Common myeloid progenitor, CD34-positive (primary cell): ENCODE measurements around the gene APOE.
"Not testable (repeated sequence)": the region's sequence is repeated elsewhere in the genome, so short reads cannot be mapped to it uniquely, and the experiment has no call there.

Source experiments
- CTCF ChIA-PET: fragments of 350-600 bp; sonication (Branson Sonifier 250); formaldehyde crosslinking; loops from one replicate; lab custom pipeline; 2021; ENCODE audit warnings: antibody characterized with exemption; lab: Charles Lee
- POLR2A ChIA-PET: fragments of 350-600 bp; sonication (Branson Sonifier 250); formaldehyde crosslinking; loops from one replicate; lab custom pipeline; 2021; ENCODE audit warnings: antibody characterized with exemption; lab: Charles Lee
- DNase-seq, 3 donors: peaks; one replicate each; pipeline versions ENCODE4 v3.0.0 to v3.0.0-alpha.2; 2013
- H3K27ac ChIP-seq, 2 experiments: 1 replicate in 1 of 2; 2 replicates in 1 of 2; pipeline ENCODE4 v1.7.0; 2013; ENCODE audit warnings: inconsistent platforms in 2 of 2, low read length in 2 of 2, mild to moderate bottlenecking in 2 of 2, low read depth in 1 of 2, moderate library complexity in 1 of 2; ENCODE audit not compliant: severe bottlenecking in 2 of 2, insufficient read depth in 1 of 2, poor library complexity in 1 of 2
- H3K27me3 ChIP-seq, 5 experiments: replicated peaks in 2 of 5; 1 replicate in 3 of 5; 2 replicates in 2 of 5; pipeline versions ENCODE4 v1.6.1 to v1.7.0; 2013; ENCODE audit warnings: low read length in 4 of 5, mild to moderate bottlenecking in 2 of 5, moderate library complexity in 2 of 5, inconsistent platforms in 1 of 5; ENCODE audit not compliant: insufficient read depth in 5 of 5, control insufficient read depth in 4 of 5
- H3K36me3 ChIP-seq, 4 experiments: 1 replicate in 2 of 4; 2 replicates in 2 of 4; pipeline versions ENCODE4 v1.6.1 to v1.7.0; 2013; ENCODE audit warnings: low read length in 3 of 4, control low read depth in 1 of 4, mild to moderate bottlenecking in 1 of 4; ENCODE audit not compliant: control insufficient read depth in 4 of 4, insufficient read depth in 4 of 4
- H3K4me1 ChIP-seq, 4 experiments: 1 replicate in 3 of 4; 2 replicates in 1 of 4; pipeline versions ENCODE4 v1.6.1 to v1.7.1; 2013; ENCODE audit warnings: low read length in 3 of 4, mild to moderate bottlenecking in 3 of 4, control low read depth in 1 of 4, inconsistent platforms in 1 of 4, moderate library complexity in 1 of 4; ENCODE audit not compliant: control insufficient read depth in 4 of 4, insufficient read depth in 4 of 4; ENCODE audit errors: control extremely low read depth in 1 of 4
- H3K4me3 ChIP-seq, 7 experiments: 1 replicate in 4 of 7; 2 replicates in 3 of 7; pipeline versions ENCODE4 v1.5.1 to v1.7.0; 2013; ENCODE audit warnings: mild to moderate bottlenecking in 7 of 7, low read length in 6 of 7, moderate library complexity in 6 of 7, inconsistent platforms in 2 of 7, low read depth in 2 of 7, control low read depth in 1 of 7; ENCODE audit not compliant: insufficient read depth in 4 of 7, control insufficient read depth in 1 of 7; ENCODE audit errors: extremely low read depth in 1 of 7
- H3K9me3 ChIP-seq, 5 experiments: 1 replicate in 4 of 5; 2 replicates in 1 of 5; pipeline versions ENCODE4 v1.6.1 to v1.7.1; 2013; ENCODE audit warnings: low read length in 4 of 5, mild to moderate bottlenecking in 2 of 5, inconsistent platforms in 1 of 5, low read depth in 1 of 5, moderate library complexity in 1 of 5; ENCODE audit not compliant: control insufficient read depth in 4 of 5, insufficient read depth in 2 of 5; ENCODE audit errors: control extremely low read depth in 1 of 5
- WGBS: methylation state at CpG from one replicate; pipeline ENCODE4 v1.1.5; 2013; ENCODE audit not compliant: insufficient coverage; 5-methylcytosine and 5-hydroxymethylcytosine counted together

APOE gene

GRCh38 chr19:44883922-44884321 is 21.7 kb upstream of the APOE start:
- Histone ChIP-seq H3K36me3 (peaks cover 6 to 28% (median 17%) of the 10 kb centered on the region in 4 experiments), H3K4me3 (no peak overlapping the region), H3K4me1 (no peaks in the 10 kb centered on the region), H3K27me3 (no peaks in the 10 kb centered on the region), H3K27ac (no peak overlapping the region), H3K9me3 (no peaks in the 10 kb centered on the region)
- WGBS: 100% methylated on average over 4 of the region's 5 CpGs
- POLR2A ChIA-PET: interaction anchor here (0.6 kb wide), 1 partner anchor 136 kb away, joined by 4 read pairs; no protein-coding TSS in a partner anchor
- no peak for DNase-seq
- CTCF ChIA-PET: interaction anchor here (0.6 to 1.6 kb wide), 8 partner anchors 10 to 173 kb away, joined by 3 to 5 read pairs (median 3); no protein-coding TSS in a partner anchor

DNA sequence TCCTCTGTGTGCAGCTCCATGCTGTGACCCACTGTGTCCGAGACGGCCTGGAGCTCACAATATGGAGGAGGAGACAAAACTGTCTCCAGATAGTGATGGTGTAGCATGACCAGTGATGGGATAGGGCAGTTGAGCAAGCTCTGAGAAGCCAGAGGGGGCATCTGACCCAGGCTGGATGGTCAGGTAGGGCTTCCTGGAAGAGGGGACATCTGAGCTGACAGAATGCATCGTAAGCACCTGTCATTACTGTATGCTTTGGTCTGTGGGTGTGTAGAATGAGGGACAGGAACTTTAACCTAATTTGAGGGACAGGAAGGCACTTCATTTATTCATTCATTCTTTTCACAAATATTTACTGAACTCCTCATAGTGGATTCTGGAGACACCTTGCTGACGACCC is 21.0 kb upstream of the APOE start:
- 100% methylated on average over 4 of the region's 4 CpGs for WGBS
- Histone ChIP-seq H3K4me1 (peaks cover 0 to 2% (median under 1%) of the 10 kb centered on the region in 4 experiments), H3K9me3 (no peaks in the 10 kb centered on the region), H3K27ac (no peak overlapping the region), H3K36me3 (peaks cover 6 to 26% (median 15%) of the 10 kb centered on the region in 4 experiments), H3K27me3 (no peaks in the 10 kb centered on the region), H3K4me3 (no peak overlapping the region)
- CTCF ChIA-PET: interaction anchor here (0.6 to 1.4 kb wide), 7 partner anchors 10 to 174 kb away, joined by 3 to 5 read pairs (median 3); no protein-coding TSS in a partner anchor
- DNase-seq: no peak
- POLR2A ChIA-PET: no interaction called here

DNA sequence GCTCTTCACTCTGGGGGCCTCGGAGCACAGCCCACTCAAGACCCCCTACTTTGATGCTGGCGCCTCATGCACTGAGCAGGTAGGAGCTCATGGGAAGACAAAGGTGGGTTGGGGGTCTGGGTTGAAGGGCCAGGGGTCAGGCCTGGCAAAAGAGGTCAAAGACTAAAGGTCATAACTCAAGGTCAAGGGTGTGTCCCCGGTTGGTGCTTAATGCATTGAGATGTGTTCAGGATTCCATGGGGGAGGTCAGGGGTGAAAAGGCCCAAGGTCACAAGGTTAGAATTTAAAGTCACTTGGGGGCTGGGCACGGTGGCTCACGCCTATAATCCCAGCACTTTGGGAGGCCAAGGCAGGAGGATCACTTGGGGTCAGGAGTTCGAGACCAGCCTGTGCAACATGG is 19.5 kb upstream of the APOE start:
- DNase-seq: no peak
- Histone ChIP-seq H3K4me3 (no peak overlapping the region), H3K36me3 (peaks cover 6 to 21% (median 13%) of the 10 kb centered on the region in 4 experiments), H3K9me3 (no peaks in the 10 kb centered on the region), H3K27ac (no peak overlapping the region), H3K27me3 (no peaks in the 10 kb centered on the region), H3K4me1 (peaks cover 0 to 9% (median 7%) of the 10 kb centered on the region in 4 experiments)
- POLR2A ChIA-PET: no interaction called here
- WGBS: 100% methylated on average over 3 of the region's 6 CpGs
- CTCF ChIA-PET: no interaction called here

DNA sequence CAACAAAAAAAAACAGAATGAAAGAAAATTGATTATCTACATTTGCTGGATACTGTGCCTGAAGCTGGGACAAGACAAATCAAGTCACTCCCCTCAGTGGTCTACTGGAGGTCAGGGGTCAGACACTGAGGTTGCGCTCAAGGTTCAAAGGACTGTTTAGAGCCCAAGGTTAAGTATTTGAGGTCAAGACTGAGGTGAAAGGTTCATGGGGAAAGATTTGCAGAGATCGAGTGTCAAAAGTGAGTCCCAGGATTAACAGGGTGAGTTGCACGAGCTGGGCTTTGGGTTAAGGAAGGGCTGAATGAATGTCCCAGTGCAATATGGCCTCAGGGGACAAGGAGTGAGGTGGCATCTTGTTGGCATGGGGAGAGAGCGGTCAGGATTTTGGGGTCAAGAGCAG is 17.9 kb upstream of the APOE start:
- Histone ChIP-seq H3K27ac (no peak overlapping the region), H3K27me3 (no peaks in the 10 kb centered on the region), H3K36me3 (peaks cover 6 to 22% (median 13%) of the 10 kb centered on the region in 4 experiments), H3K4me3 (no peak overlapping the region), H3K4me1 (peaks cover 8 to 23% (median 20%) of the 10 kb centered on the region in 4 experiments), H3K9me3 (no peaks in the 10 kb centered on the region)
- WGBS: 100% methylated on average over 4 of the region's 4 CpGs
- no peak for DNase-seq
- CTCF ChIA-PET: no interaction called here
- POLR2A ChIA-PET: no interaction called here

DNA sequence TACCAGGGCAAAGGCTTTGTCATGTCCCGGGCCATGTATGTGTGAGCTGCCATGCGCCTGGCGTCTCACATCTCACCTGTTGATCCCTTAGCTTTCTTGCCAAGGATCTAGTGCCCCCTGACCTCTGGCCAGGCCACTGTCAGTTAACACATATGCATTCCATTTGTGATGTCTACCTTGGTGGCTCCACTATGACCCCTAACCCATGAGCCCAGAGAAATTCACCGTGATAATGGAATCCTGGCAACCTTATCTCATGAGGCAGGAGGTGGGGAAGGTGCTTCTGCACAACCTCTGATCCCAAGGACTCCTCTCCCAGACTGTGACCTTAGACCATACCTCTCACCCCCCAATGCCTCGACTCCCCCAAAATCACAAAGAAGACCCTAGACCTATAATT is 17.3 kb upstream of the APOE start:
- CTCF ChIA-PET, DNase-seq, H3K9me3 ChIP-seq, H3K27me3 ChIP-seq, H3K4me3 ChIP-seq, POLR2A ChIA-PET, H3K27ac ChIP-seq: not testable (repeated sequence)
- H3K36me3 ChIP-seq: peaks cover 6 to 28% (median 18%) of the 10 kb centered on the region in 4 experiments
- peaks cover 8 to 26% (median 23%) of the 10 kb centered on the region in 4 experiments for H3K4me1 ChIP-seq
- 96% methylated on average over 3 of the region's 5 CpGs for WGBS

DNA sequence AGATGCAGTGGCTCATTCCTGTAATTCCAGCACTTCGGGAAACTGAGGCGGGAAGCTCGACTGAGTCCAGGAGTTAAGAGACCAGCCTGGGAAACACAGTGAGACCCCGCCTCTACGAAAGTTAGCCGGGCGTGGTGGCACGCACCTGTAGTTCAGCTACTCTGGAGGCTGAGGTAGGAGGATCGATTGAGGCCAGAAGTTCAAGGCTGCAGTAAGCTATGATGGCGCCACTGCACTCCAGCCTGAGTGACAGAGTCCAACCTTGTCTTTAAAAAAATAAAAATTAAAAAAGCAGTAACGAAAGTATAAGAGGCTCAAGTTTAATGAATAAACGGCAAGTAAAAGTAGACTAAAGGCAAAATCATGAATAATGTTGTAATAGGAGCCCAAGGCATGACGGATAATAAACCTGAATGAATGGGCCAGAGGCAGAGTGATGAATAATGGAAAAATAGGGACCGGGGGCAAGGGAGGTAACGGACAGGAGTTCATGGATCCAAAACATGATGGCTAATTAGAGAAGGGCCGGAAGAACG is 15.7 kb upstream of the APOE start:
- H3K27ac ChIP-seq: peak overlapping the region; percentile 57 to 85

DNA sequence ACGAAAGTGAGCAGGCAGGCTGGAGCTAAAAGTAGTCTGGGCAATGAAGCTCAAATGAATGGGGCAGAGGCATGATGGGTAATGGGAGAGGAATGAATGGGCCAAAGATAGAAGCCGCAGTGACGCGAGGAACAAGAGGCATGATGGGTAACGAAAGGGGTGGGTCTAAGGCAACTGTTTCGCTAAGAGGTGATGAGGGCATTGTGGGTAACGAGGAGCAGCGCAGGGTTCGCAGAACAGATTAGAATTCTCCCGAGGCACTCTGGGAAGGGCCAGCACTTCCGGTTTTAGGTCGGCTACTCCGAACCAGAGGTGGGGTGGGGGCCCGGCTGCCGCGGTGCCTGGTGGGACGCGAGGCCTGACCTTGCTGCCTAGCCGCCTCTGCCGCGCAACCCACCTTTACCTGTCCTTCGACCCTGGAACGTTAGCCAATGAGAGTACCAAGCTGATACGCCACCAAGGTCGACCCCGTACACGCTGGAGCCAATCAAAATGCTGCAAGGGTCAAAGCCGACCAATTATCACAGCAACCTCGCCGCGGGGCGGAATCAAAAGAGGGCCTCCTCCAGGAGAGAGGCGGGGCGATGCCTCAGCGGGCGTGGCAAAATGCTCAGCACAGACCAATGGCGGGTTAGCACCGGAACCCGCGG is 15.1 kb upstream of the APOE start:
- Histone ChIP-seq H3K4me3 (peak overlapping the region; percentile 30 to 80 (median 69)), H3K27ac (peak overlapping the region; percentile 59 to 85), H3K9me3 (no peaks in the 10 kb centered on the region), H3K4me1 (peaks cover 8 to 26% (median 23%) of the 10 kb centered on the region in 4 experiments), H3K27me3 (no peaks in the 10 kb centered on the region), H3K36me3 (peaks cover 0 to 45% (median 30%) of the 10 kb centered on the region in 4 experiments)
- DNase-seq: peak; percentile 100
- ChIA-PET POLR2A (interaction anchor here (0.7 to 1.0 kb wide), 5 partner anchors 24 to 199 kb away, joined by 3 to 4 read pairs (median 3); partner anchors contain the start of genes APOC1 and NECTIN2), CTCF (no interaction called here)
- 0% methylated on average over 40 of the region's 40 CpGs for WGBS

More for the DNA sequence above, 15.7 kb upstream of the APOE start:
- H3K9me3 ChIP-seq: no peaks in the 10 kb centered on the region
- no peaks in the 10 kb centered on the region for H3K27me3 ChIP-seq
- peaks cover 0 to 39% (median 26%) of the 10 kb centered on the region in 4 experiments for H3K36me3 ChIP-seq
- 56% methylated on average over 13 of the region's 17 CpGs for WGBS
- CTCF ChIA-PET: no interaction called here
- POLR2A ChIA-PET: interaction anchor here (0.9 to 1.0 kb wide), 2 partner anchors 44 to 199 kb away, joined by 3 read pairs; partner anchors contain the start of gene NECTIN2
- peak overlapping the region in 6 of 7 experiments; percentile 57 to 80 (median 70) for H3K4me3 ChIP-seq
- peaks cover 8 to 26% (median 23%) of the 10 kb centered on the region in 4 experiments for H3K4me1 ChIP-seq
- DNase-seq: no peak
